HL-60/S4 (cell line): Measurements from ENCODE around the gene CYP2S1.
"Not testable (repeated sequence)": the region's sequence is repeated elsewhere in the genome, so short reads cannot be mapped to it uniquely, and the experiment has no call there.

Experiments
- in situ Hi-C: fragments of 300-500 bp; cut with MboI; formaldehyde crosslinking; loops from 2 replicates; pipeline ENCODE4 v1.14.3; 2022; ENCODE audit warnings: low sequenced_read_pairs

Gene CYP2S1

GRCh38 chr19:41193430-41194156, 574 bp downstream of the CYP2S1 start:
- in situ Hi-C loops: no loop called here

DNA sequence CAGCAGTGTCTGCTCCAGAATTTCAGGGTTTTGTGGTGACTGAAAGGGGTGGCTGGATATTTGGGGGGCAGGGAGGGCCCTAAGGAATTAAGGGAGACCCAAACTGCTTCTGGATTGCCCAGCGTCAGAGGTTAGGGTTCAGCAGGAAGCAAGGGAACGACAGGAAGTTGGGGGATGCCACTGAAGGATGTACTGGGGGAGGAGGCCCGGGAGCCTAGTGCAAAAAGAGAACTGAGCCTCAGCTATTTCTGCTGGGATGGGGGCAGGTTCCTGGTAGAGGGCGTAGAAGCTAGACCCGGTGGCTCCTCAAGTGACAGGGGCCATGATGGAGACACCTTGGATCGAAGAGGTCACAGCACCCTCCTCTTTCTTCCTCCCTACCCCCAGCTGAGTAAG, 1.1 kb downstream of the CYP2S1 start:
- in situ Hi-C loops: no loop called here

GRCh38 chr19:41195675-41196497, 2.9 kb downstream of the CYP2S1 start:
- in situ Hi-C loops: no loop called here

GRCh38 chr19:41198559-41198958, 5.5 kb downstream of the CYP2S1 start:
- in situ Hi-C loops: no loop called here

DNA sequence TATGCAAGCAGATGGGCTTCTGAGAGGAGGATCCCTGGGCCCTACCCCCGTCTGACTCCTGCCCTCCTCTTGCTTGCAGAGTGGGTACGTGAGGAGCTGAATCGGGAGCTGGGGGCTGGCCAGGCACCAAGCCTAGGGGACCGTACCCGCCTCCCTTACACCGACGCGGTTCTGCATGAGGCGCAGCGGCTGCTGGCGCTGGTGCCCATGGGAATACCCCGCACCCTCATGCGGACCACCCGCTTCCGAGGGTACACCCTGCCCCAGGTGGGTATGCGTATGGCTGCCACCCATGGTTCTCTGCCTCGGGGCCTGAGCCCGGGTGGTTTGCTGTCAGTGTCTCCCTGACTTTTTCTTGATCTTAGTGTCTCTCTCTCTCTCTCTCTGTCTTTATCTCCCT, 10.4 kb downstream of the CYP2S1 start:
- in situ Hi-C loops: no loop called here

DNA sequence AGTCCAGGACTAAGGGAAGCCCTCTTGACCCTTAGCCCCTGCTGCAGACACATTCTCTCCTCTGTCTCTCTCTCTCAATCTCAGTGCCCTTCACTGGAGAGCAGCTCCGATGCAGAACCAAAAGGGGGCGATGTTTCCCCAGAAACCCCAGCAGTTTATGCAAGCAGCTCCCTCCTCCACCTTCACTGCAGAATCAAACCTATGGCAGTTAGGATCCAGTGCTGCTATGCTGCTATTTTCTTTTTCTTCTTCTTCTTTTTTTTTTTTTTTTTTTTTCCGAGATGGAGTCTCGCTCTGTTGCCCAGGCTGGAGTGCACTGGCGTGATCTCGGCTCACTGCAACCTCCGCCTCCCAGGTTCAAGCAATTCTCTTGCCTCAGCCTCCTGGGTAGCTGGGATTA, 11.3 kb downstream of the CYP2S1 start:
- in situ Hi-C loops: not testable (repeated sequence)

DNA sequence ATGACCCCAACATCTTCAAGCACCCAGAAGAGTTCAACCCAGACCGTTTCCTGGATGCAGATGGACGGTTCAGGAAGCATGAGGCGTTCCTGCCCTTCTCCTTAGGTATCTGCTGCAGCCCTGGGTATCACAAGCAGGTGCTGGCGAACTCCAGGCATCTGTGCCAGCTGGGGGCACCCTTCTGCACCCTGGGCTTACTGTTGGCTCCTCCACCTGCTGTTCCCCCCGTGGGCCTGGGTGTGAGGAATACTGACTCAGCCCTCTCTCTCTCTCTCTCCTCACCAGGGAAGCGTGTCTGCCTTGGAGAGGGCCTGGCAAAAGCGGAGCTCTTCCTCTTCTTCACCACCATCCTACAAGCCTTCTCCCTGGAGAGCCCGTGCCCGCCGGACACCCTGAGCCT, 13.0 kb downstream of the CYP2S1 start:
- in situ Hi-C loops: no loop called here

- in situ Hi-C loops: no loop called here
Observed at GRCh38 chr19:41206456-41206855, 13.4 kb downstream of the CYP2S1 start.

- in situ Hi-C loops: no loop called here
Observed at GRCh38 chr19:41206926-41207750, 14.1 kb downstream of the CYP2S1 start.

GRCh38 chr19:41214161-41214560, 21.1 kb downstream of the CYP2S1 start:
- in situ Hi-C loops: no loop called here

DNA sequence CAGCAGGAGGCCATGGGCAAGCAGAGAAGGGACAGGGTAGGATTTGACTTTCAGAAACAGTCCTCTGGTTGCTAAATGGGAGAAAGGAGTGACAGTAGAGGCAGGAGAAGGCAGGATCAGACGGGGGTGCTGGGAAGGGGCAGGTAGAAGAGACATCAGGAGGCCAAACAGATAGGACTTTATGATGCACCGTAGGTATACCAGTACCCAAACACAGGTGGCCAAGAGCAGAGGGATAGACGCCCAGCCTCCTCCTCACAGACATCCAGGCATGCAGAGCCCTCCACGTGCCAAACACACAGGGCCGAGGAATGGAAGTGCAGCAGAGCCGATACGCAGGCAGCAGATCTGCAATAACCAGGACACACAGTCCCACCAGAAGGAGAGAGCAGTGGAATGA, 24.7 kb downstream of the CYP2S1 start:
- in situ Hi-C loops: no loop called here

DNA sequence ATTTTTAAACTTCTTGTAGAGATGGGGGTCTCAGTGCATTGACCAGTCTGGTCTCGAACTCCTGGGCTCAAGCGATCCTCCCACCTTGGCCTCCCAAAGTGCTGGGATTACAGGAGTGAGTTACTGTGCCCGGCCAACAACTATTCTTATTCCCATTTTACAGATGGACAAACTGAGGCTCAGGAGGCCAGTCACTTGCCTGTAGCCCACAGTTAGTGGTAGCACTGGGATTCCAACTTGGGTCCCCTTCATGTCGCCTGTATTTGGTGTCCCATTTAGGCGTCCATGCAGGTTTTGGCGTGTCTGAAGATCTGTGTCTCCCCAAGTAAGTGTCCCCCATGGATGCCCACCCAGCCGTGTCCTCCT, 25.2 kb downstream of the CYP2S1 start:
- in situ Hi-C loops: no loop called here

DNA sequence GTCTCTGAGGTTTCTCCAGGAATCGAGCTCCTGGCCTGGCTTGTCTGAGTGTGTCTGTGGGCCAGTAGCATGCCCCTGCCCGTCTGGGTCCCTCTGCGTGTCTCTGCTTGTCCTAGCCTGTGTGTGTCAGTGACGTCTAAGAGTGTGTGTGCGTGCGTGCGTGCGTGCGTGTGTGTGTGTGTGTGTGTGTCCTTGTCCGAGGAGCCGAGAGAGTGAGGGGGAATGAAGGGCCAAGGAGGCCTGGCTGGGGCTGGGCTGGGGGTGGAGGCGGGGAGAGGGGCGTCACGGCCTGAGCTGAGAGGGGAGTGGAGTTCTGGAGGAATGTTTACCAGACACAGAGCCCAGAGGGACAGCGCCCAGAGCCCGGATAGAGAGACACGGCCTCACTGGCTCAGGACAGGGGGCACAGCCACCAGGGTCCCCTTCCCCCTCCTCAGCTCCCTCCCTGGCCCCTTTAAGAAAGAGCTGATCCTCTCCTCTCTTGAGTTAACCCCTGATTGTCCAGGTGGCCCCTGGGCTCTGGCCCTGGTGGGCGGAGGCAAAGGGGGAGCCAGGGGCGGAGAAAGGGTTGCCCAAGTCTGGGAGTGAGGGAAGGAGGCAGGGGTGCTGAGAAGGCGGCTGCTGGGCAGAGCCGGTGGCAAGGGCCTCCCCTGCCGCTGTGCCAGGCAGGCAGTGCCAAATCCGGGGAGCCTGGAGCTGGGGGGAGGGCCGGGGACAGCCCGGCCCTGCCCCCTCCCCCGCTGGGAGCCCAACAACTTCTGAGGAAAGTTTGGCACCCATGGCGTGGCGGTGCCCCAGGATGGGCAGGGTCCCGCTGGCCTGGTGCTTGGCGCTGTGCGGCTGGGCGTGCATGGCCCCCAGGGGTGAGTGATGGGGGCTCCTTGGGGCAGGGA, 25.8 kb downstream of the CYP2S1 start, which contains the start of gene AXL:
TSS of gene AXL (plus strand) at position 609 of the 893 bp plus-strand sequence. CDS start at position 779, 170 bp downstream.
- in situ Hi-C loops: no loop called here

DNA sequence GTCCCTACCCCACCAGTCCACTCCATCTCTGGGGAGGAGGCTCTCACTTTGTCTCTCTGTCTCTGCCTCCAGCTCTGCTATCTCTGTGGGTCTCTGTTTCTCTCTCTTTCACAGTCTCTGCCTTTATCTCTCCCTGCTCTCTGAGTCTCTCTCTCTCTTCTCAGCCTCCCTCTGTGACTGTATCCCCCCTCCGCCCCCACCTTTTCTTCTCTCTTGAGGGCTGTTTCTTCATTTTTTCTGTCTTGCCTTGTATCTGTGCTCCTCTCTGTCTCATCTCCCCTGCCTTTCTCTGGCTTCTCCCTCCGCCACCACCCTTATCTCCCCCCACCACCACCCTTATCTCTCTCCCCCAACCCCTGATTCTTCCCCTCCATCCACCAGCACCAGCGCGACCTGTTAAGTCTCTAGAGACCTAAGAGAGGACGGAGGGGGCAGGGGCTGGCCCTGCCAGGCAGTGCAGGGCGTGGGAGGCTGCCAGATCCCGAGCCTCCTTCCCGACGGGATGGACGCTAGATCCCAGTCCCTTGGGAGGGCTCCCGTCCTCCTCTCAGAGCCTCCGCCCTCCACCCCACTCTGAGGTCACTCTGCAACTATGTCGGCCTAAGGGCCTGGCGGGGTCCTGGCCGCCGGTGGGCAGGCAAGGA, 27.0 kb downstream of the CYP2S1 start:
- in situ Hi-C loops: no loop called here

GRCh38 chr19:41220811-41221210, 27.8 kb downstream of the CYP2S1 start:
- in situ Hi-C loops: no loop called here

DNA sequence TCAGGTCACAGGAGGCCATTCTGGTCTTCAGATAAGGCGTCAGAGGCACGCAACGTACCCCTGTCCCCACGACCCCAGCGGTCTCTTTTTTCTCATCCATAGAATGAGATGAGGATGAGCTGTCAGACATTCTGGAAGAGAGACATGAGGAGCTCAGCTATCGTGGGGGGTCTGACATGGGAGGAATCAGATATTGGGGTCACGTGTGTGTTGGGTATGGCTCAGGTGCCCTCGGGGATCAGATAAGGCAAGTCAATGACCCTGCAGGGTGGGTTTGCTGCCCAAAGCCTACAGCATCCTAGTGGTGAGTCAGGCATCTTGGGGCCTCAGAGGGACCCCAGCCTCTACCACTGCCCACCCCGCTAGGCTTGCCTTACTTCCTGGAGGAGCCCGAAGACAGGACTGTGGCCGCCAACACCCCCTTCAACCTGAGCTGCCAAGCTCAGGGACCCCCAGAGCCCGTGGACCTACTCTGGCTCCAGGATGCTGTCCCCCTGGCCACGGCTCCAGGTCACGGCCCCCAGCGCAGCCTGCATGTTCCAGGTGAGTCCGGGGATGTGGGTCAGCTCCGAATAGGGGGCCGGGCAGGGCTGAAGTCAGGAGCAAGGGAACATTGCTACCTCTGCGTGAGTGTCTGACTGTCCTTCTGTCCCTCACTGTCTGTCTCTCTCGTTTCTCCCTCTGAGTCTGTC, 28.6 kb downstream of the CYP2S1 start:
- in situ Hi-C loops: no loop called here

- in situ Hi-C loops: no loop called here
Observed at GRCh38 chr19:41222240-41222639, 29.2 kb downstream of the CYP2S1 start.

- in situ Hi-C loops: no loop called here
Observed at GRCh38 chr19:41223431-41224234, 30.6 kb downstream of the CYP2S1 start.

DNA sequence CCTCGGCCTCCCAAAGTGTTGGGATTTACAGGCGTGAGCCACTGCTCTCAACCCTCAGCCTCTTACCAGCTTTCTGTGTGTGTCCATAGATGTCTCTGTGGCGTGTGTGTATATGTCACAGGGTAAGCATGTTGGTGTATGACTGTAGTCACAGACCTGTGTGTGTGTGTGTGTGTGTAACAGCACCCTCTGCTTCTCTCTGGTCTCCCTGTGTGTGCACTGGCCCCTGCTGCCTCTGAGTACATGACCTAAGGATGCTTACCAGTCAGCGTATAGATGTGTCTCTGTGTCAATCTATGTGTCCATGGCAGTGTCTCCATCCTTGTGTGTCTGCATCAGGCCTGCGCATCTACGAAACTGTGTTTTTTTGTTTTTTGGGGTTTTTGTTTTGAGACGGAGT, 31.6 kb downstream of the CYP2S1 start:
- in situ Hi-C loops: no loop called here
